Measurements from ENCODE around the gene DHRS7B. TPM values are rescaled to one million over a fixed set of nuclear protein-coding genes. Genes with fewer than 3 reads are reported as not detected.

DHRS7B gene
- total RNA-seq, 1 donor from 2014 or later = 24.7 TPM

GRCh38 chr17:21199856-21200255 lies 73.1 kb downstream of the DHRS7B start:
- Histone ChIP-seq H3K36me3 (ENCODE audit: control insufficient read depth, insufficient read depth, low read length) (peaks cover 11% of the 10 kb centered on the region), H3K27me3 (ENCODE audit: control insufficient read depth, insufficient read depth, low read length) (no peaks in the 10 kb centered on the region), H3K4me3 (ENCODE audit: low read depth, low read length) (no peak overlapping the region)
- DNase-seq (ENCODE audit: low read depth) = no peak
- FAIRE-seq = no peak
- TF ChIP-seq, protein P1, sequence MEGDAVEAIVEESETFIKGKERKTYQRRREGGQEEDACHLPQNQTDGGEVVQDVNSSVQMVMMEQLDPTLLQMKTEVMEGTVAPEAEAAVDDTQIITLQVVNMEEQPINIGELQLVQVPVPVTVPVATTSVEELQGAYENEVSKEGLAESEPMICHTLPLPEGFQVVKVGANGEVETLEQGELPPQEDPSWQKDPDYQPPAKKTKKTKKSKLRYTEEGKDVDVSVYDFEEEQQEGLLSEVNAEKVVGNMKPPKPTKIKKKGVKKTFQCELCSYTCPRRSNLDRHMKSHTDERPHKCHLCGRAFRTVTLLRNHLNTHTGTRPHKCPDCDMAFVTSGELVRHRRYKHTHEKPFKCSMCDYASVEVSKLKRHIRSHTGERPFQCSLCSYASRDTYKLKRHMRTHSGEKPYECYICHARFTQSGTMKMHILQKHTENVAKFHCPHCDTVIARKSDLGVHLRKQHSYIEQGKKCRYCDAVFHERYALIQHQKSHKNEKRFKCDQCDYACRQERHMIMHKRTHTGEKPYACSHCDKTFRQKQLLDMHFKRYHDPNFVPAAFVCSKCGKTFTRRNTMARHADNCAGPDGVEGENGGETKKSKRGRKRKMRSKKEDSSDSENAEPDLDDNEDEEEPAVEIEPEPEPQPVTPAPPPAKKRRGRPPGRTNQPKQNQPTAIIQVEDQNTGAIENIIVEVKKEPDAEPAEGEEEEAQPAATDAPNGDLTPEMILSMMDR (IDR thresholded peaks at IDR 0.05; ENCODE audit: insufficient read depth, low read length, severe bottlenecking) = no peak

DNA sequence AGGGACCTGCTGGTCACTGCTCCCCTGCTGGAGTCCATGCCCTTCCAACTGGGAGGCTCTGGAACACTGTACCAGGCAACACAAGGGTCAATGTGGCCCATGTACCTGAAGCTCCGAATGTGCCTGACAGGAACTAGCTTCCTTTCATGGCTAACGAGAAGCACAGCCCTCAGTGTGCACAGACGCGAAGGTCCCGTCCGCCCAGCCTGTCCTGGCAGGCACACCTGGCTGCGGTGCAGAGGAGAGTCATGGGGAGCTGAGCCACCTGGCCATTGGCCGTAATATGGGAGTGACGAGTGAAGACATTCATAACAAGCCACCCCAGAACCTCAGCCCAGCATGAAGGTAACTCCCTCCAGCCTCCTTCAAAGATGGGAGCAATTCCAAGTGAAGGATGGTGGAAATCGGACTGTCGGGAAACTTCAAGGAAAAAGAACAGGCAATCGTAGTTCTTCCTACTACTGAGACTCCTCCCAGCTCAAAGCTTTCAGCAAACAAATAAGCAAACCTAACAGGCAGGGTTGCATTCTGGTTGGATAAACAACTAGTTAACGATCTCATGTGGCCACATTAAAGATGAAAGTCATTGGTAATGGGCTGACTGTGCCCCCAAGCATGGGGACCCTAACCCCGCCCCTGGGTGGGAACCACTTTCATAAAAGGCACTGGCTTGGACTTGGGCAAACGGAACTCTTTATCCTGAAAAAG lies 74.0 kb downstream of the DHRS7B start:
- H3K36me3 ChIP-seq (ENCODE audit: control insufficient read depth, insufficient read depth, low read length) = peaks cover 11% of the 10 kb centered on the region
- H3K27me3 ChIP-seq (ENCODE audit: control insufficient read depth, insufficient read depth, low read length) = no peaks in the 10 kb centered on the region
- DNase-seq (ENCODE audit: low read depth) = peak; percentile 68
- TF ChIP-seq, protein P1 (IDR thresholded peaks at IDR 0.05; ENCODE audit: insufficient read depth, low read length, severe bottlenecking) = no peak
- no peak overlapping the region for H3K4me3 ChIP-seq (ENCODE audit: low read depth, low read length)
- FAIRE-seq = no peak

DNA sequence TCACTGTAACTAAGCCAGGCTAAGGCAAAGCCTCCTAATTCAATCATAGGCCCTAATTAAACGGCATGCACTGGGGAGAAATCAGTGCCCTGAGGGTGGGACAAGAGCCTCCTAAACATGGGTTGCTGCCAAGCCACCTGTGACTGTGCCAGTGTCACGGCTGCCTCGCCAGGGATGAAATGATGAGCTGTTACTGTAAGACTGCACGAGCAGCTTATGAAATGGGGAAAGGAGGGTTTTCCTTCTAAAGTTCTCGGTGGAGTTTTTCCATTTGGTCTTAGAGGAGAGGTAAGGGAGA lies 74.5 kb downstream of the DHRS7B start:
- DNase-seq (ENCODE audit: low read depth) = peak; percentile 38
- Histone ChIP-seq H3K27me3 (ENCODE audit: control insufficient read depth, insufficient read depth, low read length) (no peaks in the 10 kb centered on the region), H3K4me3 (ENCODE audit: low read depth, low read length) (no peak overlapping the region), H3K36me3 (ENCODE audit: control insufficient read depth, insufficient read depth, low read length) (peaks cover 11% of the 10 kb centered on the region)
- TF ChIP-seq, protein P1 (IDR thresholded peaks at IDR 0.05; ENCODE audit: insufficient read depth, low read length, severe bottlenecking) = no peak
- no peak for FAIRE-seq

DNA sequence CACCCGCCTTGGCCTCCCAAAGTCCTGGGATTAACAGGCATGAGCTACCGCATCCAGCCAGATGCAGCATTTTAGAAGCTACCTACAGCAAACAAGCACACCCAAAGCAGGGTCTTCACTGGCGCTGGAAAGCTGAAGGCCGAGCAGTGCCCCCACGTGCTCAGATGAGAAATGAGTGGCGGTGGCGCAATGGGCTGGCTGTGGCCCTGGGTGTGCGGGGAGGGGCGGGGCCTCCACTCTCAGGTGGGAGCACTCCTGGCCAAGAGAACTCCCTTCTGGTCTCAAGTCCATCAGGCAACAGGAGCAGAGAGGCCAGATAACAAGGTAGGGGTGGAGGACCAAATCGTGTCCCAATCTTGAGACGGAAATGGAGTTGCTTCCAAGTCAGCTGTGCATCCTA lies 75.1 kb downstream of the DHRS7B start:
- Histone ChIP-seq H3K27me3 (ENCODE audit: control insufficient read depth, insufficient read depth, low read length) (no peaks in the 10 kb centered on the region), H3K4me3 (ENCODE audit: low read depth, low read length) (no peak overlapping the region), H3K36me3 (ENCODE audit: control insufficient read depth, insufficient read depth, low read length) (peaks cover 12% of the 10 kb centered on the region)
- FAIRE-seq = no peak
- TF ChIP-seq, protein P1 (IDR thresholded peaks at IDR 0.05; ENCODE audit: insufficient read depth, low read length, severe bottlenecking) = no peak
- no peak for DNase-seq (ENCODE audit: low read depth)

DNA sequence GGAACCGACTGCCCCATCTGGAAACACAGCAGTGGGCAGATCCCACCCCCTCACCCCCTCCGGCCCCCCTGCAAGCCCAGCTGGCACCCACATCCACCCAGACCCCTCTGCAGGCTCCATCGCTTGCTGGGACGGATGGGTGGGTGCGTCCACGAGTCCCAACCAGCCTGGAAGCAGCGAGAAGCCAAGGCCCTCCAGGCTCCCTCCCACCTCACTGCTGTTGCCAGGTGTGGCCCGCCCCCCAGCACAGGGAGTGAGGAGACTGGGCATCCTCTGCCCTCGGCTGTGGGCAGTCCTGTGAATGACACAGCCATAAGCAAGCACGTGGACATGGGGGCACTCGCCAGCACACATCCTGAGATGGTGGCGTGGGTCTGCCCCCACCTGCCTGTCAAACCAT lies 75.7 kb downstream of the DHRS7B start:
- no peak overlapping the region for H3K4me3 ChIP-seq (ENCODE audit: low read depth, low read length)
- FAIRE-seq (no peak), DNase-seq (ENCODE audit: low read depth) (no peak)
- no peaks in the 10 kb centered on the region for H3K27me3 ChIP-seq (ENCODE audit: control insufficient read depth, insufficient read depth, low read length)
- TF ChIP-seq, protein P1 (IDR thresholded peaks at IDR 0.05; ENCODE audit: insufficient read depth, low read length, severe bottlenecking) = no peak
- H3K36me3 ChIP-seq (ENCODE audit: control insufficient read depth, insufficient read depth, low read length) = peaks cover 12% of the 10 kb centered on the region

DNA sequence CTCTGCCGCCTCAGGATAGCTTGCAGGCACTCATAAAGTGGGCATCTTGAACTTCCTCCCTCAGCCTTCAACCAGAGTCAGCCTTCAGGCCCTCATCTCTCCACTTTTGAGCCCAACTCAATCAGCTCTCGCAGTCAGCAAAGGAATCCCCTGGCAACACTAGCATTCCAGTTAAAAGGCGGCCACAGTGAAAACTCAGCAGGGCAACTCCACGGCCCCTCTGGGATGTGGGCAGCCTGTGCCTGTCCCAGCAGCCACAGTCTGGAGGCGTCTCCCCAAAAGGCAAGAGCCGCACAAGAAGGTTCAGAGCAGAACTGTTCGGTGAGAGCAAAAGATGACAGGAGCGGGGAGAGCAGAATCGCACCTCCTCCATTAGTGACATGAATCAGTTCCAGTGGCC lies 78.2 kb downstream of the DHRS7B start:
- DNase-seq (ENCODE audit: low read depth) (no peak), FAIRE-seq (no peak)
- H3K27me3 ChIP-seq (ENCODE audit: control insufficient read depth, insufficient read depth, low read length) = no peaks in the 10 kb centered on the region
- H3K36me3 ChIP-seq (ENCODE audit: control insufficient read depth, insufficient read depth, low read length) = peaks cover 10% of the 10 kb centered on the region
- no peak overlapping the region for H3K4me3 ChIP-seq (ENCODE audit: low read depth, low read length)
- TF ChIP-seq, protein P1 (IDR thresholded peaks at IDR 0.05; ENCODE audit: insufficient read depth, low read length, severe bottlenecking) = no peak
